GM12878 (cell line): ENCODE results near the gene CST1. TPM values are rescaled to one million over a fixed set of nuclear protein-coding genes. Genes with fewer than 3 reads are reported as not detected.
"Not testable (repeated sequence)": the region's sequence is repeated elsewhere in the genome, so short reads cannot be mapped to it uniquely, and the experiment has no call there.

Experiments used
- ATAC-seq: fragments of 200-7000 bp; cut with Tn5 transposase; 3 replicates; pipeline ENCODE4 v1.9.1; 2020; ENCODE audit warnings: mild to moderate bottlenecking, moderate library complexity
- BruUV-seq: library from RNA; stranded (reverse); fragments of 400-500 nt; replicated peaks from 2 replicates; lab custom pipeline; 2021; lab: Mats Ljungman, UMichigan
- CTCF ChIA-PET: fragments of 300-600 bp; sonication (Branson Sonifier 250); formaldehyde crosslinking; extraction: SDS; loops from one replicate; lab custom pipeline; 2021; ENCODE audit warnings: inconsistent platforms; lab: Yijun Ruan, JAX
- POLR2A ChIA-PET: fragments of 350-600 bp; formaldehyde crosslinking; extraction: SDS; loops from one replicate; lab custom pipeline; 2021; ENCODE audit warnings: inconsistent platforms; lab: Charles Lee
- RAD21 ChIA-PET: fragments of 300-600 bp; sonication (Branson Sonifier 250); formaldehyde crosslinking; loops from one replicate; lab custom pipeline; 2023; ENCODE audit warnings: antibody characterized with exemption; ENCODE audit not compliant: unreplicated experiment; lab: Charles Lee
- SMC1A ChIA-PET: fragments of 300-600 bp; sonication (Branson Sonifier 250); formaldehyde crosslinking; loops from one replicate; lab custom pipeline; 2023; ENCODE audit not compliant: unreplicated experiment, uncharacterized antibody; lab: Charles Lee
- DNase-seq: peaks from one replicate; pipeline ENCODE4 v3.0.0-alpha.2; 2011; ENCODE audit warnings: low read depth, low spot score
- FAIRE-seq: peaks from 3 replicates; lab custom pipeline; 2011; peaks lifted over from hg19 to GRCh38; lab: Jason Lieb, UNC
- H2AFZ ChIP-seq: 2 replicates; pipeline ENCODE4 v1.6.0; 2011; ENCODE audit warnings: low read depth, low read length, control low read depth; ENCODE audit not compliant: control insufficient read depth
- H3K27ac ChIP-seq: 2 replicates; pipeline ENCODE4 v1.5.1; 2011; ENCODE audit warnings: control low read depth; ENCODE audit not compliant: control insufficient read depth, insufficient read depth
- H3K27me3 ChIP-seq, 2 experiments: replicated peaks in 1 of 2; 2 replicates each; pipeline versions ENCODE4 v1.6.0 to v1.6.1; 2011; ENCODE audit warnings: low read length in 1 of 2; ENCODE audit not compliant: control insufficient read depth in 2 of 2, insufficient read depth in 2 of 2
- H3K36me3 ChIP-seq, 2 experiments: 2 replicates each; pipeline ENCODE4 v1.5.1; 2011; ENCODE audit warnings: low read length in 1 of 2; ENCODE audit not compliant: control insufficient read depth in 2 of 2, insufficient read depth in 2 of 2
- H3K4me1 ChIP-seq: 2 replicates; pipeline ENCODE4 v1.6.1; 2011; ENCODE audit warnings: mild to moderate bottlenecking, low read length, moderate library complexity, mixed read lengths; ENCODE audit not compliant: control insufficient read depth, insufficient read depth
- H3K4me2 ChIP-seq: 2 replicates; pipeline ENCODE4 v1.6.0; 2011; ENCODE audit warnings: control low read depth; ENCODE audit not compliant: control insufficient read depth, insufficient read depth
- H3K4me3 ChIP-seq: fragments of 200-600 bp; sonication (generic); 2 replicates; pipeline ENCODE4 v1.5.1; 2016
- H3K79me2 ChIP-seq: 2 replicates; pipeline ENCODE4 v1.6.0; 2011; ENCODE audit warnings: low read length; ENCODE audit not compliant: control insufficient read depth, insufficient read depth
- H3K9ac ChIP-seq: 2 replicates; pipeline ENCODE4 v1.8.0; 2011; ENCODE audit warnings: low read length, control low read depth, mixed read lengths; ENCODE audit not compliant: control insufficient read depth, insufficient read depth
- H3K9me3 ChIP-seq: replicated peaks from 3 replicates; pipeline ENCODE4 v1.5.1; 2011; ENCODE audit warnings: mild to moderate bottlenecking, low read length; ENCODE audit not compliant: control insufficient read depth, insufficient read depth
- H4K20me1 ChIP-seq: 2 replicates; pipeline ENCODE4 v1.6.0; 2011; ENCODE audit not compliant: control insufficient read depth, insufficient read depth
- WGBS: methylation state at CpG from one replicate; pipeline ENCODE4 v1.1.6; 2016; ENCODE audit warnings: low lambda C conversion rate; ENCODE audit not compliant: insufficient replicate concordance, insufficient coverage; ENCODE audit errors: missing lambda C conversion rate; 5-methylcytosine and 5-hydroxymethylcytosine counted together
- in situ Hi-C: fragments of 300-500 bp; cut with MboI; formaldehyde crosslinking; loops from 9 replicates; pipeline ENCODE4 v1.14.3; 2018; ENCODE audit warnings: mixed read lengths
- intact Hi-C: fragments of 100-400 bp; cut with micrococcal nuclease; formaldehyde crosslinking; loops from one replicate; pipeline ENCODE4 v1.14.2; 2022; ENCODE audit not compliant: unreplicated experiment
- polyA plus RNA-seq, 11 experiments: library from polyadenylated mRNA; depleted of rRNA in 4 of 11; unstranded in 6 of 11; stranded (reverse) in 5 of 11; fragments of >200 nt; fragmentation: Nextera tagmentation in 4 of 11; fragmentation: Illumina TruSeq in 1 of 11; extraction: Ambion mirVana in 4 of 11; extraction: Trizol in 1 of 11; gene quantifications; 1 replicate in 1 of 11; 2 replicates in 10 of 11; pipeline versions ENCODE4 v1.2.1 to v1.2.3, GENCODE V29; 2011 to 2016; ENCODE audit warnings: inconsistent platforms in 2 of 11, missing spikeins in 2 of 11, low read depth in 1 of 11
- total RNA-seq, 4 experiments: library from RNA; depleted of rRNA in 3 of 4; stranded (reverse); fragments of >200 nt in 3 of 4; fragmentation: Illumina TruSeq in 1 of 4; extraction: Trizol in 1 of 4; gene quantifications; 2 replicates each; pipeline versions ENCODE4 v1.2.1 to v1.2.3, GENCODE V29; 2013 to 2021

Gene CST1
- total and polyA plus RNA-seq, 10 of the 15 experiments (the other 5 are each of a cell fraction or from before 2014, with no cell fraction given), result not detected

- SMC1A ChIA-PET, H3K27ac ChIP-seq, H3K4me1 ChIP-seq, H3K4me3 ChIP-seq, intact Hi-C loops, CTCF ChIA-PET, RAD21 ChIA-PET, H3K27me3 ChIP-seq, H4K20me1 ChIP-seq, FAIRE-seq, DNase-seq, POLR2A ChIA-PET, H3K36me3 ChIP-seq, BruUV-seq, in situ Hi-C loops, H3K9me3 ChIP-seq, ATAC-seq, H3K4me2 ChIP-seq, H3K9ac ChIP-seq, H2AFZ ChIP-seq, H3K79me2 ChIP-seq: not testable (repeated sequence)
- 0% methylated on average over 3 of the region's 3 CpGs for WGBS
Observed at GRCh38 chr20:23756792-23757191, 6.1 kb upstream of the CST1 start.

- POLR2A ChIA-PET, FAIRE-seq, H3K4me3 ChIP-seq, H3K4me1 ChIP-seq, RAD21 ChIA-PET, BruUV-seq, H3K36me3 ChIP-seq, H4K20me1 ChIP-seq, intact Hi-C loops, H3K4me2 ChIP-seq, in situ Hi-C loops, DNase-seq, H3K79me2 ChIP-seq, H2AFZ ChIP-seq, SMC1A ChIA-PET, ATAC-seq, H3K9ac ChIP-seq, H3K27me3 ChIP-seq, H3K9me3 ChIP-seq, H3K27ac ChIP-seq, CTCF ChIA-PET: not testable (repeated sequence)
- 28% methylated on average over 3 of the region's 3 CpGs for WGBS
Observed at GRCh38 chr20:23755131-23755611, 4.4 kb upstream of the CST1 start.
